Skeletal muscle tissue (tissue), 4 donors: Measurements from ENCODE around the gene FABP6. TPM values are rescaled to one million over a fixed set of nuclear protein-coding genes. Genes with fewer than 3 reads are reported as not detected.
A peak's percentile ranks its signal among the peaks of the same experiment; 100 is the strongest.

Experiments used
- H3K27ac ChIP-seq: one replicate; pipeline ENCODE4 v1.7.0; 2013; ENCODE audit warnings: mild to moderate bottlenecking, low read depth, low read length, inconsistent platforms
- H3K27me3 ChIP-seq, 3 donors: one replicate each; pipeline ENCODE4 v1.7.0; 2013; ENCODE audit warnings: low read length in 3 of 3; ENCODE audit not compliant: control insufficient read depth in 3 of 3, insufficient read depth in 3 of 3
- H3K36me3 ChIP-seq, 3 donors: one replicate each; pipeline ENCODE4 v1.7.0; 2013; ENCODE audit warnings: low read length in 3 of 3; ENCODE audit not compliant: control insufficient read depth in 3 of 3, insufficient read depth in 3 of 3
- H3K4me1 ChIP-seq, 3 donors: one replicate each; pipeline ENCODE4 v1.7.0; 2013; ENCODE audit warnings: low read length in 3 of 3, mild to moderate bottlenecking in 3 of 3; ENCODE audit not compliant: control insufficient read depth in 3 of 3, insufficient read depth in 3 of 3
- H3K4me3 ChIP-seq, 3 donors: one replicate each; pipeline ENCODE4 v1.7.0; 2013; ENCODE audit warnings: low read length in 3 of 3
- H3K9ac ChIP-seq, 3 donors: one replicate each; pipeline ENCODE4 v1.7.0; 2013; ENCODE audit warnings: low read length in 3 of 3, mild to moderate bottlenecking in 3 of 3, moderate library complexity in 2 of 3, low read depth in 1 of 3
- H3K9me3 ChIP-seq, 3 donors: one replicate each; pipeline ENCODE4 v1.7.0; 2013; ENCODE audit warnings: low read length in 3 of 3; ENCODE audit not compliant: control insufficient read depth in 3 of 3
- total RNA-seq: library from RNA; depleted of rRNA; stranded (reverse); fragments of >200 nt; gene quantifications from one replicate; pipeline ENCODE4 v1.2.3, GENCODE V29; 2014
- donor health status: Osteomylitis.

FABP6 gene
- not detected for total RNA-seq

- H3K4me3 ChIP-seq, result no peak within 1 kb of the TSS
- H3K4me1 ChIP-seq, result no peaks in the 10 kb centered on the region
- no peak within 1 kb of the TSS for H3K27ac ChIP-seq
- no peak within 1 kb of the TSS for H3K9ac ChIP-seq
- H3K36me3 ChIP-seq, result no peaks in the 10 kb centered on the region
- no peaks in the 10 kb centered on the region for H3K9me3 ChIP-seq
- H3K27me3 ChIP-seq, result no peaks in the 10 kb centered on the region
Measured at GRCh38 chr5:160229190-160229742, at the start of gene FABP6. Gene FABP6 (plus strand): TSS chr5:160229506. CDS start chr5:160229558, 52 bp downstream.

- Histone ChIP-seq H3K9me3 (no peaks in the 10 kb centered on the region), H3K4me3 (no peak overlapping the region), H3K36me3 (no peaks in the 10 kb centered on the region), H3K9ac (no peak overlapping the region), H3K4me1 (no peaks in the 10 kb centered on the region), H3K27me3 (no peaks in the 10 kb centered on the region), H3K27ac (no peak overlapping the region)
Measured at GRCh38 chr5:160180931-160181330, 48.4 kb upstream of the FABP6 start.

GRCh38 chr5:160181965-160182622 lies 47.2 kb upstream of the FABP6 start:
- H3K4me3 ChIP-seq, result no peak overlapping the region

GRCh38 chr5:160183075-160183474 lies 46.2 kb upstream of the FABP6 start:
- Histone ChIP-seq H3K4me3 (no peak overlapping the region), H3K9ac (no peak overlapping the region), H3K9me3 (no peaks in the 10 kb centered on the region), H3K36me3 (no peaks in the 10 kb centered on the region), H3K27me3 (peaks cover 0 to 4% (median 0%) of the 10 kb centered on the region in 3 donors), H3K27ac (no peak overlapping the region), H3K4me1 (no peaks in the 10 kb centered on the region)

More at GRCh38 chr5:160181965-160182622, 47.2 kb upstream of the FABP6 start:
- Histone ChIP-seq H3K9me3 (no peaks in the 10 kb centered on the region), H3K4me1 (no peaks in the 10 kb centered on the region), H3K27me3 (peaks cover 0 to 2% (median 0%) of the 10 kb centered on the region in 3 donors), H3K36me3 (no peaks in the 10 kb centered on the region), H3K27ac (no peak overlapping the region), H3K9ac (no peak overlapping the region)

GRCh38 chr5:160185626-160186360 lies 43.5 kb upstream of the FABP6 start:
- peaks cover 0 to 4% (median 2%) of the 10 kb centered on the region in 3 donors for H3K4me1 ChIP-seq
- no peak overlapping the region for H3K27ac ChIP-seq
- H3K4me3 ChIP-seq, result no peak overlapping the region
- H3K27me3 ChIP-seq, result peaks cover 0 to 8% (median 3%) of the 10 kb centered on the region in 3 donors
- no peak overlapping the region for H3K9ac ChIP-seq
- no peaks in the 10 kb centered on the region for H3K9me3 ChIP-seq
- H3K36me3 ChIP-seq, result no peaks in the 10 kb centered on the region

GRCh38 chr5:160186480-160186879 lies 42.8 kb upstream of the FABP6 start:
- Histone ChIP-seq H3K9me3 (no peaks in the 10 kb centered on the region), H3K9ac (no peak overlapping the region)

GRCh38 chr5:160187091-160187490 lies 42.2 kb upstream of the FABP6 start:
- Histone ChIP-seq H3K9ac (no peak overlapping the region), H3K27ac (no peak overlapping the region), H3K9me3 (no peaks in the 10 kb centered on the region), H3K4me1 (peaks cover 0 to 4% (median 2%) of the 10 kb centered on the region in 3 donors), H3K27me3 (peaks cover 0 to 8% (median 3%) of the 10 kb centered on the region in 3 donors), H3K4me3 (no peak overlapping the region), H3K36me3 (no peaks in the 10 kb centered on the region)

More at GRCh38 chr5:160186480-160186879, 42.8 kb upstream of the FABP6 start:
- Histone ChIP-seq H3K36me3 (no peaks in the 10 kb centered on the region), H3K27ac (no peak overlapping the region), H3K4me3 (no peak overlapping the region), H3K27me3 (peaks cover 0 to 8% (median 3%) of the 10 kb centered on the region in 3 donors), H3K4me1 (peaks cover 0 to 4% (median 2%) of the 10 kb centered on the region in 3 donors)

- peak overlapping the region in 2 of 3 donors; percentile 40 to 68 for H3K9ac ChIP-seq
- H3K4me1 ChIP-seq, result peaks cover 0 to 4% (median 2%) of the 10 kb centered on the region in 3 donors
- no peaks in the 10 kb centered on the region for H3K36me3 ChIP-seq
- H3K4me3 ChIP-seq, result peak overlapping the region; percentile 48 to 67 (median 48)
- H3K27ac ChIP-seq, result no peak overlapping the region
- no peaks in the 10 kb centered on the region for H3K9me3 ChIP-seq
- peaks cover 0 to 8% (median 3%) of the 10 kb centered on the region in 3 donors for H3K27me3 ChIP-seq
Measured at GRCh38 chr5:160188141-160189015, 40.9 kb upstream of the FABP6 start.

- H3K4me1 ChIP-seq, result peaks cover 0 to 4% (median 2%) of the 10 kb centered on the region in 3 donors
Measured at GRCh38 chr5:160192424-160192823, 36.9 kb upstream of the FABP6 start.

More at GRCh38 chr5:160192424-160192823, 36.9 kb upstream of the FABP6 start:
- H3K27me3 ChIP-seq, result peaks cover 0 to 4% (median 3%) of the 10 kb centered on the region in 3 donors
- no peaks in the 10 kb centered on the region for H3K9me3 ChIP-seq
- H3K4me3 ChIP-seq, result no peak overlapping the region
- H3K36me3 ChIP-seq, result no peaks in the 10 kb centered on the region
- H3K27ac ChIP-seq, result no peak overlapping the region
- no peak overlapping the region for H3K9ac ChIP-seq
